Measurements from ENCODE around the gene SAMD13.

DNA sequence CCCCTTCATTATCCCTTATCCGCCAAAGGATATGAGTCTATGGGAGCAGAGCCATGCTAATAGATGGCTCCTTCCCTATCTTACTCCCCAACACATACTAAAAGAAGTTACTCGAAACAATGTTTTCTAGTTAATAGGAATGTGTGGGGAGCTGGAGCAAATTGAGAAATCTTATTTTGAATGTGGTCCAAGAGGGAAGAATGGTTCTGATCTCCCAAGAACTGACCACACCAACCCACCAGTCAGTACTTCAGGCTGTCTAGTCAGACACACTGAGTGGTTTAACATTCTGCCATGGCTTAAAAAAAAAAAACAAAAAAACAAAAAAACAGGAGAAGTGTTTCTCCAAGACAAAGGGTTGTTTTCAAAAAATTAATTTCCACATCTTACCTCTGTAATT, 65.3 kb downstream of the SAMD13 start:
- TF ChIP-seq, protein P1, sequence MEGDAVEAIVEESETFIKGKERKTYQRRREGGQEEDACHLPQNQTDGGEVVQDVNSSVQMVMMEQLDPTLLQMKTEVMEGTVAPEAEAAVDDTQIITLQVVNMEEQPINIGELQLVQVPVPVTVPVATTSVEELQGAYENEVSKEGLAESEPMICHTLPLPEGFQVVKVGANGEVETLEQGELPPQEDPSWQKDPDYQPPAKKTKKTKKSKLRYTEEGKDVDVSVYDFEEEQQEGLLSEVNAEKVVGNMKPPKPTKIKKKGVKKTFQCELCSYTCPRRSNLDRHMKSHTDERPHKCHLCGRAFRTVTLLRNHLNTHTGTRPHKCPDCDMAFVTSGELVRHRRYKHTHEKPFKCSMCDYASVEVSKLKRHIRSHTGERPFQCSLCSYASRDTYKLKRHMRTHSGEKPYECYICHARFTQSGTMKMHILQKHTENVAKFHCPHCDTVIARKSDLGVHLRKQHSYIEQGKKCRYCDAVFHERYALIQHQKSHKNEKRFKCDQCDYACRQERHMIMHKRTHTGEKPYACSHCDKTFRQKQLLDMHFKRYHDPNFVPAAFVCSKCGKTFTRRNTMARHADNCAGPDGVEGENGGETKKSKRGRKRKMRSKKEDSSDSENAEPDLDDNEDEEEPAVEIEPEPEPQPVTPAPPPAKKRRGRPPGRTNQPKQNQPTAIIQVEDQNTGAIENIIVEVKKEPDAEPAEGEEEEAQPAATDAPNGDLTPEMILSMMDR (IDR thresholded peaks at IDR 0.05), result no peak
- TF ChIP-seq EP300 (IDR thresholded peaks at IDR 0.05) (no peak), POLR2AphosphoS5 (IDR thresholded peaks at IDR 0.05) (no peak)
